Mesendoderm (in vitro differentiated cells): ENCODE results near the gene RC3H2.

ENCODE experiments used
- DNase-seq: peaks from one replicate; pipeline ENCODE4 v3.0.0; 2013
- H2AK5ac ChIP-seq: 2 replicates; pipeline ENCODE4 v1.6.1; 2013; ENCODE audit warnings: low read length, inconsistent platforms
- H2BK120ac ChIP-seq: 2 replicates; pipeline ENCODE4 v1.6.1; 2013; ENCODE audit warnings: low read depth, mild to moderate bottlenecking, low read length, moderate library complexity, mixed read lengths
- H2BK15ac ChIP-seq: replicated peaks from 2 replicates; pipeline ENCODE4 v1.6.1; 2013; ENCODE audit warnings: low read depth, mild to moderate bottlenecking, moderate library complexity
- H2BK5ac ChIP-seq: 2 replicates; pipeline ENCODE4 v1.6.1; 2013; ENCODE audit warnings: low read length, inconsistent platforms
- H3K18ac ChIP-seq: 2 replicates; pipeline ENCODE4 v1.6.1; 2013; ENCODE audit warnings: mild to moderate bottlenecking, low read length, mixed read lengths
- H3K23ac ChIP-seq: one replicate; pipeline ENCODE4 v1.6.1; 2013; ENCODE audit warnings: low read length
- H3K27ac ChIP-seq: 2 replicates; pipeline ENCODE4 v1.5.1; 2013; ENCODE audit warnings: low read depth, mild to moderate bottlenecking, inconsistent platforms, low read length, moderate library complexity
- H3K27me3 ChIP-seq: 2 replicates; pipeline ENCODE4 v1.6.1; 2013; ENCODE audit warnings: low read length, control low read depth, mild to moderate bottlenecking, inconsistent platforms; ENCODE audit not compliant: insufficient read depth, poor library complexity
- H3K36me3 ChIP-seq: 2 replicates; pipeline ENCODE4 v1.6.1; 2013; ENCODE audit warnings: low read length, inconsistent platforms; ENCODE audit not compliant: control insufficient read depth, insufficient read depth
- H3K4ac ChIP-seq: one replicate; pipeline ENCODE4 v1.6.1; 2013; ENCODE audit warnings: low read depth, mild to moderate bottlenecking, low read length, moderate library complexity
- H3K4me1 ChIP-seq: 2 replicates; pipeline ENCODE4 v1.6.1; 2013; ENCODE audit warnings: low read depth, low read length, inconsistent platforms; ENCODE audit not compliant: control insufficient read depth
- H3K4me2 ChIP-seq: 2 replicates; pipeline ENCODE4 v1.6.1; 2013; ENCODE audit warnings: low read length
- H3K4me3 ChIP-seq: 2 replicates; pipeline ENCODE4 v1.5.1; 2013; ENCODE audit warnings: mild to moderate bottlenecking, low read length
- H3K56ac ChIP-seq: one replicate; pipeline ENCODE4 v1.6.1; 2013; ENCODE audit warnings: low read length
- H3K79me1 ChIP-seq: 2 replicates; pipeline ENCODE4 v1.6.1; 2013; ENCODE audit warnings: low read length, inconsistent platforms
- H3K79me2 ChIP-seq: 2 replicates; pipeline ENCODE4 v1.6.1; 2013; ENCODE audit warnings: mild to moderate bottlenecking, low read length; ENCODE audit not compliant: control insufficient read depth, insufficient read depth
- H3K9ac ChIP-seq: 2 replicates; pipeline ENCODE4 v1.6.1; 2013; ENCODE audit warnings: low read length, inconsistent platforms
- H4K5ac ChIP-seq: one replicate; pipeline ENCODE4 v1.6.1; 2013; ENCODE audit warnings: low read length
- H4K8ac ChIP-seq: one replicate; pipeline ENCODE4 v1.6.1; 2013; ENCODE audit warnings: low read depth, mild to moderate bottlenecking, control low read depth, low read length, moderate library complexity
- WGBS: extraction: QIAGEN DNeasy Blood & Tissue Kit; methylation state at CpG from one replicate; pipeline ENCODE4 v1.1.7; 2013; ENCODE audit warnings: low lambda C conversion rate, missing lambda C conversion rate; ENCODE audit not compliant: insufficient coverage; ENCODE audit errors: extremely low coverage; 5-methylcytosine and 5-hydroxymethylcytosine counted together

Gene RC3H2

DNA sequence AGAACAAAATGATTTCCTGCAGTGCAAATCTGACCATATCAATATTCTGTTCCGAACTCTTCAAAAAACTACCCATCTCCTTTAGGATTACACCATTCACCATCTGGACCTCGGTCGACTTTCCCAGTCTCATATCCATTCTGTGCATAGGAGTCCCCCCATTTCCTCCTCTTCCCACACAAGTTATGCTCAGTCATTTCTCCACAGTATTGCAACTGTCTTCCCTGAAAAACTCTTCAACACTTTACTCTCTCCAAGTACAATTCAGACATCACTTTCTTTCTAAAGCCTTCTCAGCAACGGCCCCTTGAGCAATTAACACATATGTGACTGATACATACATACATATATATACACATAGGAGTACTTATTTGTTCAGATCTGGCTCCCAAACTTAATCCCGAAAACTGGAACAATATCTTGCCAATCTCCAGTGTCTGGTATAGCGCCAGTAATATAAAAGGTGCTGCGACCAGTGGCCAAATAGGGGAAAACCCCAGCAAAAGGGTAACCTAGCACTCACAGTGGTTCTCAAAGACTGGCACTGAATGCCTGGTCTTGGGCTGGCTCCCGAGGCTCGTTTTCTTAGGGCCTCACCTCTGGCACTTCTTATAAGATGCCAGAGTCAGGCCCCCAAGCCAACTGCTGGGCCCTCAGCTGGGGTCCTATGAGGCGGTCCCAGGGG, 25.5 kb upstream of the RC3H2 start:
- peak overlapping the region; percentile 89 for H3K56ac ChIP-seq
- peak overlapping the region; percentile 78 for H4K8ac ChIP-seq
- no peaks in the 10 kb centered on the region for H3K36me3 ChIP-seq
- H4K5ac ChIP-seq: no peak overlapping the region
- no CpG with 5 or more reads among the region's 10 CpGs for whole genome bisulfite sequencing
- peaks cover 4% of the 10 kb centered on the region for H3K4me1 ChIP-seq
- H2BK15ac ChIP-seq: no peak overlapping the region
- H3K79me2 ChIP-seq: peaks cover 39% of the 10 kb centered on the region
- H3K4me2 ChIP-seq: peak overlapping the region; percentile 60
- peak overlapping the region; percentile 61 for H3K27ac ChIP-seq
- H3K4me3 ChIP-seq: peak overlapping the region; percentile 79
- no peak overlapping the region for H2BK120ac ChIP-seq
- H3K18ac ChIP-seq: peak overlapping the region; percentile 96
- H3K79me1 ChIP-seq: peaks cover 13% of the 10 kb centered on the region
- no peaks in the 10 kb centered on the region for H3K27me3 ChIP-seq
- no peak for DNase-seq
- peak overlapping the region; percentile 78 for H3K9ac ChIP-seq
- no peak overlapping the region for H3K23ac ChIP-seq
- no peak overlapping the region for H2BK5ac ChIP-seq
- no peak overlapping the region for H2AK5ac ChIP-seq
- H3K4ac ChIP-seq: no peak overlapping the region

DNA sequence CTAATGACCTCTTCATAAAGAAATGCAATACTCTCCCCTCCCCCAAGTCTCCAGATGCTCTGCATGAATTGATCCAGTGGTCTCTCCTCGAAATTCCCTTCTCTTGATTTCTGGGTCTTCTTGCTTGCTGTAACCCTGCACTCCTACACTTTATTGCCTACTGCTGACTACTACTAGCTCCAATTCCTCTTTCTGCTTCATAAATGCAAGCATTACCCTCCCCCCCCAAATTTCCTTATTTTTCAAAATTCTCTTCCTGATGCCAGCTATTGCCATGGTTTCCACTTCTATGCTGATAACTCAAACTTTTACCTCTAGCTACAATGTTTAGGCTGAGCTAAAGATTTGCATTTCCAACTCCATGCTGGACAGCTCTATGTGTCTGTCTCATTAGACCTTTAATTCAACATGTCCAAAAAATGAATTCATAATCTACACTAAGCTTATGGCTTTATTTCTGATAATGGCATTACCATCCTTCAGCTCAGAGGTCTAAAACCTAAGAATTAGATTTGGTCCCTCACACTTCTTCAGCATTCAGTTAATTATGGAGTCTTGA, 24.7 kb upstream of the RC3H2 start:
- Histone ChIP-seq H3K23ac (no peak overlapping the region), H3K36me3 (no peaks in the 10 kb centered on the region), H3K79me1 (peaks cover 13% of the 10 kb centered on the region), H2BK120ac (no peak overlapping the region), H3K4me1 (peaks cover 4% of the 10 kb centered on the region), H3K4ac (no peak overlapping the region), H4K8ac (no peak overlapping the region), H3K79me2 (peaks cover 39% of the 10 kb centered on the region), H3K9ac (no peak overlapping the region), H2AK5ac (no peak overlapping the region), H3K56ac (no peak overlapping the region), H3K27me3 (no peaks in the 10 kb centered on the region), H3K27ac (no peak overlapping the region), H3K18ac (no peak overlapping the region), H2BK5ac (no peak overlapping the region), H2BK15ac (no peak overlapping the region), H3K4me2 (no peak overlapping the region), H4K5ac (no peak overlapping the region), H3K4me3 (no peak overlapping the region)
- DNase-seq: no peak
- WGBS: no CpG with 5 or more reads among the region's 1 CpG

DNA sequence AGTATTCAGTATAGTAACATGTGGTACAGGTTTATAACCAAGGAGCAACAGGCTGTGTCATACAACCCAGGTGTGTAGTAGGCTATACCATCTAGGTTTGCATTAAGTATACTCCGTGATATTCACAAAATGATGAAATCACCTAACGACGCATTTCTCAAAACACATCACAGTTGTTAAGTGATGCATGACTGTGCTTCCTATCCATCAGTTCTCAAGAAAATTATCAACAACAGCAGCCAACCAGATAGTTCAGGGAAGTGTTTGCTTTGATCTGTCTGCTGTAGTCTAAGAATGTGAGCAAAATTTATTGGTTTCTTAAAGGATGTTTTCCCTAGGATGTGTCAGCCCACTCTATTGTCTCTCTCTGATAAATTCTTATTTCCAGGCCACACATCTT, 18.8 kb upstream of the RC3H2 start:
- WGBS: no CpG with 5 or more reads among the region's 3 CpGs
- no peak for DNase-seq
- Histone ChIP-seq H3K36me3 (no peaks in the 10 kb centered on the region), H3K9ac (no peak overlapping the region), H3K4me1 (no peaks in the 10 kb centered on the region), H2BK120ac (no peak overlapping the region), H4K8ac (no peak overlapping the region), H3K18ac (no peak overlapping the region), H3K79me2 (peaks cover 4% of the 10 kb centered on the region), H3K79me1 (peaks cover 6% of the 10 kb centered on the region), H3K27me3 (no peaks in the 10 kb centered on the region), H3K4me2 (no peak overlapping the region), H2BK15ac (no peak overlapping the region), H2BK5ac (no peak overlapping the region), H3K4ac (no peak overlapping the region), H3K56ac (no peak overlapping the region), H4K5ac (no peak overlapping the region), H3K27ac (no peak overlapping the region), H3K4me3 (no peak overlapping the region), H3K23ac (no peak overlapping the region), H2AK5ac (no peak overlapping the region)

DNA sequence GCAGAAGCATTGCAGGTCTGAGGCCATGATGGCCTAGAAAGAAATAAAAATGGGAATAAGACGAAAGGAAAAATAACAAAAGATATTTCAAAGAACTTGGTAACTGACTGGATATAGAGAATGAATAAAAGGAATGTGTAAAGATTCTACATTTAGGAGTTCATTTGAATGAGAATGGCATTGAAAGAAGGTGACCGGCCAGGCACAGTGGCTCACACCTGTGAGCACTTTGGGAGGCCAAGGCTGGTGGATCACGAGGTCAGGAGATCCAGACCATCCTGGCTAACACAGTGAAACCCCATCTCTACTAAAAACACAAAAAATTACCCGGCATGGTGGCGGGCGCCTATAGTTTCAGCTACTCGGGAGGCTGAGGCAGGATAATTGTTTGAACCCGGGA, 17.6 kb upstream of the RC3H2 start:
- Histone ChIP-seq H3K79me2 (no peaks in the 10 kb centered on the region), H3K27me3 (no peaks in the 10 kb centered on the region), H4K5ac (no peak overlapping the region), H2BK120ac (no peak overlapping the region), H3K79me1 (peaks cover 4% of the 10 kb centered on the region), H3K23ac (no peak overlapping the region), H3K18ac (no peak overlapping the region), H3K4me2 (no peak overlapping the region), H2BK15ac (no peak overlapping the region), H2BK5ac (no peak overlapping the region), H3K4ac (no peak overlapping the region), H3K27ac (no peak overlapping the region), H3K4me1 (no peaks in the 10 kb centered on the region), H4K8ac (no peak overlapping the region), H3K56ac (no peak overlapping the region), H3K4me3 (no peak overlapping the region), H3K9ac (no peak overlapping the region), H2AK5ac (no peak overlapping the region), H3K36me3 (no peaks in the 10 kb centered on the region)
- no peak for DNase-seq
- 100% methylated on average over 1 of the region's 8 CpGs for WGBS

DNA sequence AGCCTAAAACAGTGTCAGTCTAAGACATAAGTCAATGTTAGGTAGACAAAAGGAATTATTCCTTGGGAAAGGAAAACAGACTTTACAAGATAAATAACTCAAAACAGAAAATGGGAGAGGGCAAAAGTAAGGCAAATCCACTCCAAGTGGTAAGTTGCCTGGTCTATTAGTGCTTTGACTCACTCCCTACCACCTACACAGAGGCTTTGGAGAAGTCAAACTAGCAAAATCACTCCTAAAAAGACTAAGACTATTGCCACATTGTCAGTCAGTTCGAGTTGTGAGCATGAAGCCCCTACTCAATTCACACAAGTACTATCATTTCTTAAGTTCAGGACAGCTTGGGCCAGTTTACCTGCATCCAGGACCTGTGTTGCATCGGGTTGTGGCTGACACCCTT, 13.2 kb upstream of the RC3H2 start:
- no peak overlapping the region for H2BK120ac ChIP-seq
- no peaks in the 10 kb centered on the region for H3K27me3 ChIP-seq
- no peak overlapping the region for H3K18ac ChIP-seq
- no peaks in the 10 kb centered on the region for H3K36me3 ChIP-seq
- no peak overlapping the region for H3K4ac ChIP-seq
- no peak for DNase-seq
- H4K8ac ChIP-seq: no peak overlapping the region
- H3K4me3 ChIP-seq: no peak overlapping the region
- H2BK5ac ChIP-seq: no peak overlapping the region
- H4K5ac ChIP-seq: no peak overlapping the region
- H3K56ac ChIP-seq: no peak overlapping the region
- H3K27ac ChIP-seq: no peak overlapping the region
- no peak overlapping the region for H2BK15ac ChIP-seq
- H3K9ac ChIP-seq: no peak overlapping the region
- no peak overlapping the region for H3K23ac ChIP-seq
- no peaks in the 10 kb centered on the region for H3K4me1 ChIP-seq
- H3K79me2 ChIP-seq: no peaks in the 10 kb centered on the region
- H2AK5ac ChIP-seq: no peak overlapping the region
- peaks cover 4% of the 10 kb centered on the region for H3K79me1 ChIP-seq
- no CpG with 5 or more reads among the region's 2 CpGs for WGBS
- H3K4me2 ChIP-seq: no peak overlapping the region
